Measurements from ENCODE around the gene EXOC3. TPM values are rescaled to one million over a fixed set of nuclear protein-coding genes. Genes with fewer than 3 reads are reported as not detected.
"Not testable (repeated sequence)": the region's sequence is repeated elsewhere in the genome, so short reads cannot be mapped to it uniquely, and the experiment has no call there.

Gene EXOC3
- total RNA-seq, 4 donors from 2014 or later: 49.5 to 87.5 (median 59.0) TPM

GRCh38 chr5:396531-396961 is 46.4 kb upstream of the EXOC3 start:
- TF ChIP-seq POLR2A (IDR thresholded peaks at IDR 0.05) (no peak), CTCF (IDR thresholded peaks at IDR 0.05) (no peak)
- intact Hi-C loops (cut with DNase I; ENCODE audit: low total_unique reads): no loop called here
- WGBS, 2 donors: 93 to 96% methylated on average over 12 of the region's 13 CpGs
- peak; percentile 10 to 72 for DNase-seq (ENCODE audit: low spot score in 2 of 2)
- H3K4me3 ChIP-seq (ENCODE audit: low read depth, poor library complexity, severe bottlenecking): no peak overlapping the region

GRCh38 chr5:398141-398474 is 44.9 kb upstream of the EXOC3 start:
- H3K4me3 ChIP-seq (ENCODE audit: low read depth, poor library complexity, severe bottlenecking); intact Hi-C loops (cut with DNase I; ENCODE audit: low total_unique reads): not testable (repeated sequence)
- DNase-seq (ENCODE audit: low spot score in 2 of 2): peak; percentile 7 to 80
- WGBS, 2 donors: 95 to 98% methylated on average over 15 of the region's 15 CpGs

- no peak for TF ChIP-seq POLR2A (IDR thresholded peaks at IDR 0.05)
- TF ChIP-seq CTCF (IDR thresholded peaks at IDR 0.05): no peak
- intact Hi-C loops (cut with DNase I; ENCODE audit: low total_unique reads): no loop called here
- DNase-seq (ENCODE audit: low spot score in 2 of 2): peak; percentile 13 to 85
- WGBS, 2 donors: 84 to 90% methylated on average over 32 to 34 of the region's 35 CpGs
- H3K4me3 ChIP-seq (ENCODE audit: low read depth, poor library complexity, severe bottlenecking): no peak overlapping the region
Measured at GRCh38 chr5:398475-399295, 44.3 kb upstream of the EXOC3 start.

GRCh38 chr5:399296-400281 is 43.4 kb upstream of the EXOC3 start:
- 31 to 43% methylated on average over 33 to 38 of the region's 45 CpGs for WGBS, 2 donors
- no peak for TF ChIP-seq CTCF (IDR thresholded peaks at IDR 0.05)
- TF ChIP-seq POLR2A (IDR thresholded peaks at IDR 0.05): no peak
- H3K4me3 ChIP-seq (ENCODE audit: low read depth, poor library complexity, severe bottlenecking): no peak overlapping the region
- intact Hi-C loops (cut with DNase I; ENCODE audit: low total_unique reads): no loop called here
- DNase-seq (ENCODE audit: low spot score in 2 of 2): peak; percentile 69 to 97

- peak in 1 of 2 donors; percentile 82 for DNase-seq (ENCODE audit: low spot score in 2 of 2)
Measured at GRCh38 chr5:400282-401145, 42.5 kb upstream of the EXOC3 start.

More at GRCh38 chr5:400282-401145, 42.5 kb upstream of the EXOC3 start:
- intact Hi-C loops (cut with DNase I; ENCODE audit: low total_unique reads): no loop called here
- TF ChIP-seq CTCF (IDR thresholded peaks at IDR 0.05): no peak
- no peak for TF ChIP-seq POLR2A (IDR thresholded peaks at IDR 0.05)
- H3K4me3 ChIP-seq (ENCODE audit: low read depth, poor library complexity, severe bottlenecking): no peak overlapping the region
- 40% methylated on average over 26 of the region's 26 CpGs for WGBS, 2 donors
